ENCODE measurements around the gene CHST15. TPM values are rescaled to one million over a fixed set of nuclear protein-coding genes. Genes with fewer than 3 reads are reported as not detected.

The CHST15 gene
- total and polyA plus RNA-seq, 2 of the 4 experiments (the other 2 are of a cell fraction): 0.14 to 0.18 TPM

DNA sequence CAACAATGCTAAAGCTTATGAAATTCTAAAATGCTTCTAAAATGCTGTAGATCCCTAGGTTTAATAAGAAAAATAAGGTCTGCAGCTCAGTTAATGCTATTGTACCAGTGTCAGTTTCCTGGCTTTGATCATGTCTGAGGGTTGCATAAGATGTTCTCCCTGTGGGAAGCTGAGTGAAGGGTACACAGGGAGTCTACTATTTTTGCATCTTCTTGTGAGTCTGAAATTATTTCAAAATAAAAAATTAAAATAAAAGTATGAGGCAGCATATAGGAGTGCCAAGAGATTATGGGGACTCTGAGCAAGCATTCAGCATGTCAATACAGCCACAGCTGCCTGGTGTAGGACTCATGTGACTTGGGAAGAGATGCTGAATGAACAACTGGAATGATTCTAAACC is 14.7 kb downstream of the CHST15 start:
- ChIA-PET CTCF (no interaction called here), POLR2A (ENCODE audit: unreplicated experiment) (no interaction called here)
- Histone ChIP-seq H4K91ac (ENCODE audit: insufficient read depth, low read depth, low read length) (no peak overlapping the region), H3K4ac (ENCODE audit: low read depth, low read length) (no peak overlapping the region), H2AFZ (replicated peaks; ENCODE audit: low read length, poor library complexity) (no peak overlapping the region), H2BK15ac (ENCODE audit: low read depth, low read length) (no peak overlapping the region), H3K9me1 (ENCODE audit: insufficient read depth, low read length) (no peaks in the 10 kb centered on the region), H3K4me3 (ENCODE audit: insufficient read depth, low read depth, low read length) (no peak overlapping the region), H3K27ac (ENCODE audit: insufficient read depth, low read length) (no peak overlapping the region), H3K23ac (ENCODE audit: low read depth, low read length) (no peak overlapping the region), H3K14ac (replicated peaks; ENCODE audit: low read depth, low read length) (no peak overlapping the region), H4K20me1 (ENCODE audit: insufficient read depth, low read length) (no peaks in the 10 kb centered on the region), H3K18ac (ENCODE audit: low read depth, low read length) (no peak overlapping the region), H4K5ac (ENCODE audit: low read depth, low read length) (no peak overlapping the region), H2AK5ac (ENCODE audit: low read depth, low read length) (no peak overlapping the region), H3K9ac (ENCODE audit: low read depth, low read length) (no peak overlapping the region), H3K4me2 (ENCODE audit: low read depth, low read length) (no peak overlapping the region), H3K56ac (ENCODE audit: extremely low read depth, insufficient read depth, low read length) (no peak overlapping the region), H3K4me1 (ENCODE audit: control insufficient read depth, insufficient read depth, low read length) (no peaks in the 10 kb centered on the region), H3K79me1 (ENCODE audit: low read depth in 1 of 2, low read length in 2 of 2) (no peaks in the 10 kb centered on the region), H2AK9ac (replicated peaks; ENCODE audit: low read depth, low read length, poor library complexity) (no peak overlapping the region), H3K9me3 (ENCODE audit: control insufficient read depth, insufficient read depth, low read length) (peaks cover 2% of the 10 kb centered on the region; the same call in 1 of the 2 replicates), H3K36me3 (ENCODE audit: control insufficient read depth, insufficient read depth, low read length) (no peaks in the 10 kb centered on the region), H2BK20ac (ENCODE audit: low read depth, low read length) (no peak overlapping the region), H4K8ac (ENCODE audit: low read depth in 2 of 2, low read length in 2 of 2) (no peak overlapping the region), H2BK5ac (ENCODE audit: low read depth, low read length, poor library complexity, severe bottlenecking) (no peak overlapping the region), H2BK120ac (ENCODE audit: low read depth, low read length) (no peak overlapping the region), H3K27me3 (ENCODE audit: control insufficient read depth, insufficient read depth, low read length) (no peaks in the 10 kb centered on the region)
- DNase-seq: no peak
- dilution Hi-C loops (cut with HindIII; ENCODE audit: low sequenced_read_pairs, unreplicated experiment): no loop called here
- intact Hi-C loops (cut with micrococcal nuclease): no loop called here
- no peak for TF ChIP-seq ELK1 (IDR thresholded peaks at IDR 0.05; ENCODE audit: borderline replicate concordance, low read depth, low read length)
- TF ChIP-seq MXI1 (IDR thresholded peaks at IDR 0.05; ENCODE audit: borderline replicate concordance, low read depth, low read length): no peak
- no peak for TF ChIP-seq MAZ (IDR thresholded peaks at IDR 0.05; ENCODE audit: borderline replicate concordance, low read depth, low read length)
- TF ChIP-seq CHD1 (IDR thresholded peaks at IDR 0.05; ENCODE audit: low read depth, low read length): no peak
- TF ChIP-seq POLR2A (IDR thresholded peaks at IDR 0.05; ENCODE audit: low read depth, low read length): no peak
- TF ChIP-seq NFE2L2 (IDR thresholded peaks at IDR 0.05; ENCODE audit: low read depth, low read length): no peak
- no peak for TF ChIP-seq RFX5 (IDR thresholded peaks at IDR 0.05; ENCODE audit: low read depth, low read length)
- TF ChIP-seq BHLHE40 (IDR thresholded peaks at IDR 0.05; ENCODE audit: low read depth, low read length): no peak
- no peak for ATAC-seq (ENCODE audit: low read depth)
- BruUV-seq (replicated peaks): no TSS peak
- in situ Hi-C loops (cut with MboI; ENCODE audit: low sequenced_read_pairs): no loop called here

All from IMR-90 (cell line).